H9 (cell line): ENCODE results near the gene AP2S1. TPM values are rescaled to one million over a fixed set of nuclear protein-coding genes. Genes with fewer than 3 reads are reported as not detected.

ENCODE experiments used
- DNase-seq: peaks from one replicate; pipeline ENCODE4 v3.0.0-alpha.2; 2017
- H2AFZ ChIP-seq: one replicate; pipeline ENCODE4 v1.6.1; 2013; ENCODE audit warnings: mild to moderate bottlenecking, low read length, control low read depth, moderate library complexity
- H2AK5ac ChIP-seq: 2 replicates; pipeline ENCODE4 v1.6.1; 2013; ENCODE audit warnings: low read length, control low read depth, mixed read lengths; ENCODE audit not compliant: insufficient read length
- H2BK120ac ChIP-seq: one replicate; pipeline ENCODE4 v1.6.1; 2013; ENCODE audit warnings: low read depth, mild to moderate bottlenecking, low read length, control low read depth, inconsistent platforms; ENCODE audit not compliant: poor library complexity, severe bottlenecking
- H2BK12ac ChIP-seq: 2 replicates; pipeline ENCODE4 v1.6.1; 2013; ENCODE audit warnings: low read length, control low read depth, mixed read lengths, low read depth; ENCODE audit not compliant: insufficient read length
- H2BK15ac ChIP-seq: 2 replicates; pipeline ENCODE4 v1.6.1; 2013; ENCODE audit warnings: low read depth, low read length, control low read depth
- H2BK20ac ChIP-seq: one replicate; pipeline ENCODE4 v1.6.1; 2013; ENCODE audit warnings: low read depth, mild to moderate bottlenecking, low read length, control low read depth, inconsistent platforms; ENCODE audit not compliant: poor library complexity, severe bottlenecking
- H2BK5ac ChIP-seq: 2 replicates; pipeline ENCODE4 v1.6.1; 2013; ENCODE audit warnings: low read length, control low read depth, mixed read lengths; ENCODE audit not compliant: insufficient read length
- H3K14ac ChIP-seq: 2 replicates; pipeline ENCODE4 v1.6.1; 2013; ENCODE audit warnings: low read length, control low read depth; ENCODE audit not compliant: insufficient read depth
- H3K18ac ChIP-seq: 2 replicates; pipeline ENCODE4 v1.6.1; 2013; ENCODE audit warnings: low read depth, mild to moderate bottlenecking, mixed read lengths, low read length, control low read depth; ENCODE audit not compliant: insufficient read length
- H3K23ac ChIP-seq: 2 replicates; pipeline ENCODE4 v1.6.1; 2013; ENCODE audit warnings: low read length, control low read depth, mixed read lengths, low read depth; ENCODE audit not compliant: insufficient read length
- H3K23me2 ChIP-seq: 2 replicates; pipeline ENCODE4 v1.6.1; 2013; ENCODE audit warnings: low read depth, mild to moderate bottlenecking, mixed read lengths, low read length, control low read depth; ENCODE audit not compliant: insufficient read length, poor library complexity, severe bottlenecking
- H3K27ac ChIP-seq: 2 replicates; pipeline ENCODE4 v1.5.1; 2013; ENCODE audit warnings: low read length, control low read depth, mixed read lengths, low read depth; ENCODE audit not compliant: insufficient read length
- H3K27me3 ChIP-seq: 2 replicates; pipeline ENCODE4 v1.6.1; 2013; ENCODE audit warnings: low read length, control low read depth, inconsistent platforms; ENCODE audit not compliant: insufficient read depth
- H3K4ac ChIP-seq: 2 replicates; pipeline ENCODE4 v1.6.1; 2013; ENCODE audit warnings: low read depth, mild to moderate bottlenecking, control low read depth, inconsistent platforms, low read length, moderate library complexity
- H3K4me1 ChIP-seq: 2 replicates; pipeline ENCODE4 v1.6.1; 2013; ENCODE audit warnings: low read length, control low read depth, inconsistent platforms; ENCODE audit not compliant: insufficient read depth
- H3K4me2 ChIP-seq: 2 replicates; pipeline ENCODE4 v1.6.1; 2013; ENCODE audit warnings: low read length, control low read depth, mixed read lengths; ENCODE audit not compliant: insufficient read length, insufficient read depth
- H3K56ac ChIP-seq: 2 replicates; pipeline ENCODE4 v1.6.1; 2013; ENCODE audit warnings: low read depth, mild to moderate bottlenecking, mixed read lengths, low read length, control low read depth; ENCODE audit not compliant: insufficient read length
- H3K79me1 ChIP-seq: 2 replicates; pipeline ENCODE4 v1.6.1; 2013; ENCODE audit warnings: low read depth, mild to moderate bottlenecking, moderate library complexity, low read length, control low read depth, inconsistent platforms; ENCODE audit not compliant: insufficient read depth, poor library complexity, severe bottlenecking
- H3K79me2 ChIP-seq: 2 replicates; pipeline ENCODE4 v1.6.1; 2013; ENCODE audit warnings: low read length, control low read depth, inconsistent platforms; ENCODE audit not compliant: insufficient read depth
- H3K9ac ChIP-seq: 2 replicates; pipeline ENCODE4 v1.6.1; 2013; ENCODE audit warnings: low read length, control low read depth, mixed read lengths; ENCODE audit not compliant: insufficient read length; ENCODE audit errors: extremely low read depth
- H3K9me3 ChIP-seq: one replicate; pipeline ENCODE4 v1.6.1; 2013; ENCODE audit warnings: low read depth, low read length, inconsistent platforms; ENCODE audit not compliant: control insufficient read depth
- H3T11ph ChIP-seq: one replicate; pipeline ENCODE4 v1.6.1; 2013; ENCODE audit warnings: mild to moderate bottlenecking, low read length, control low read depth, inconsistent platforms
- H4K20me1 ChIP-seq: one replicate; pipeline ENCODE4 v1.6.1; 2013; ENCODE audit not compliant: control insufficient read depth, insufficient read length, insufficient read depth
- H4K5ac ChIP-seq: 2 replicates; pipeline ENCODE4 v1.6.1; 2013; ENCODE audit warnings: low read depth, mild to moderate bottlenecking, mixed read lengths, low read length, control low read depth; ENCODE audit not compliant: insufficient read length
- H4K8ac ChIP-seq: replicated peaks from 2 replicates; pipeline ENCODE4 v1.6.1; 2013; ENCODE audit warnings: low read length, control low read depth, mixed read lengths, low read depth; ENCODE audit not compliant: insufficient read length
- H4K91ac ChIP-seq: 2 replicates; pipeline ENCODE4 v1.6.1; 2013; ENCODE audit warnings: low read depth, mild to moderate bottlenecking, moderate library complexity, mixed read lengths, low read length, control low read depth; ENCODE audit not compliant: insufficient read length
- H3K27ac Mint-ChIP-seq, 3 experiments: 2 replicates in 2 of 3; 3 replicates in 1 of 3; pipeline ENCODE4 v1.8.0; 2020 to 2021; ENCODE audit warnings: mixed read lengths in 3 of 3, mild to moderate bottlenecking in 1 of 3, moderate library complexity in 1 of 3
- H3K27me3 Mint-ChIP-seq: 2 replicates; pipeline ENCODE4 v1.8.0; 2021; ENCODE audit warnings: low read depth, mild to moderate bottlenecking, moderate library complexity, mixed read lengths
- H3K36me3 Mint-ChIP-seq, 3 experiments: 2 replicates in 2 of 3; 3 replicates in 1 of 3; pipeline ENCODE4 v1.8.0; 2020 to 2021; ENCODE audit warnings: low read depth in 3 of 3, mixed read lengths in 3 of 3; ENCODE audit not compliant: insufficient read depth in 1 of 3
- H3K4me1 Mint-ChIP-seq, 2 experiments: 2 replicates each; pipeline ENCODE4 v1.8.0; 2020; ENCODE audit warnings: mixed read lengths in 2 of 2
- H3K4me3 Mint-ChIP-seq, 2 experiments: 2 replicates in 1 of 2; 3 replicates in 1 of 2; pipeline ENCODE4 v1.8.0; 2020 to 2021; ENCODE audit warnings: mild to moderate bottlenecking in 2 of 2, mixed read lengths in 2 of 2, moderate library complexity in 1 of 2
- H3K9me3 Mint-ChIP-seq, 2 experiments: 2 replicates in 1 of 2; 3 replicates in 1 of 2; pipeline ENCODE4 v1.8.0; 2020; ENCODE audit warnings: mild to moderate bottlenecking in 2 of 2, mixed read lengths in 2 of 2, moderate library complexity in 1 of 2
- CTCF ChIP-seq: fragments of 200-600 bp; sonication (generic); conservative IDR thresholded peaks from 3 replicates; pipeline ENCODE4 v1.8.0; 2021; ENCODE audit warnings: antibody characterized with exemption, mild to moderate bottlenecking
- WGBS: extraction: QIAGEN DNeasy Blood & Tissue Kit; methylation state at CpG from one replicate; pipeline ENCODE4 v1.1.7; 2013; ENCODE audit warnings: missing lambda C conversion rate, low lambda C conversion rate, mixed read lengths; ENCODE audit not compliant: insufficient read length; ENCODE audit errors: extremely low coverage; 5-methylcytosine and 5-hydroxymethylcytosine counted together
- total RNA-seq: library from RNA; stranded (reverse); gene quantifications from 2 replicates; pipeline ENCODE4 v1.2.1, GENCODE V29; 2021

The AP2S1 gene
- total RNA-seq, 1 experiment from 2014 or later = 193 TPM

GRCh38 chr19:46834121-46834520, 16.5 kb downstream of the AP2S1 start:
- no peaks in the 10 kb centered on the region for H3K4me1 Mint-ChIP-seq
- no peak for TF ChIP-seq CTCF

More at GRCh38 chr19:46834121-46834520, 16.5 kb downstream of the AP2S1 start:
- no peak overlapping the region for H4K8ac ChIP-seq
- H3T11ph ChIP-seq = no peak overlapping the region
- no peak overlapping the region for H3K4ac ChIP-seq
- H4K20me1 ChIP-seq = no peaks in the 10 kb centered on the region
- H3K14ac ChIP-seq = no peak overlapping the region
- no peak overlapping the region for H4K5ac ChIP-seq
- no peak overlapping the region for H3K27ac Mint-ChIP-seq
- H3K9me3 ChIP-seq = no peaks in the 10 kb centered on the region
- H3K27me3 Mint-ChIP-seq = no peaks in the 10 kb centered on the region
- H3K4me2 ChIP-seq = no peak overlapping the region
- WGBS = no CpG with 5 or more reads among the region's 5 CpGs
- peaks cover 10 to 17% (median 10%) of the 10 kb centered on the region in 3 experiments; a peak in 6 of 7 replicates for H3K36me3 Mint-ChIP-seq
- H3K27ac ChIP-seq = no peak overlapping the region
- H4K91ac ChIP-seq = no peak overlapping the region
- H2BK20ac ChIP-seq = no peak overlapping the region
- no peaks in the 10 kb centered on the region for H3K27me3 ChIP-seq
- no peak overlapping the region for H3K9ac ChIP-seq
- no peak overlapping the region for H2AFZ ChIP-seq
- no peak overlapping the region for H2BK120ac ChIP-seq
- no peak overlapping the region for H3K56ac ChIP-seq
- H3K79me2 ChIP-seq = no peaks in the 10 kb centered on the region
- H2BK15ac ChIP-seq = no peak overlapping the region
- H2BK12ac ChIP-seq = no peak overlapping the region
- no peak overlapping the region for H2BK5ac ChIP-seq
- H3K9me3 Mint-ChIP-seq = peaks cover 5% of the 10 kb centered on the region in 2 experiments; a peak in 4 of 5 replicates
- no peaks in the 10 kb centered on the region for H3K4me1 ChIP-seq
- no peak for DNase-seq
- H3K79me1 ChIP-seq = no peaks in the 10 kb centered on the region
- no peak overlapping the region for H3K4me3 Mint-ChIP-seq
- no peak overlapping the region for H3K18ac ChIP-seq
- no peak overlapping the region for H3K23ac ChIP-seq
- H3K23me2 ChIP-seq = no peaks in the 10 kb centered on the region
- H2AK5ac ChIP-seq = no peak overlapping the region
